GM23248 (cell line): Measurements from ENCODE around the gene CKS1B.

ENCODE experiments used
- EZH2 ChIP-seq: fragments of 200-600 bp; sonication (generic); IDR thresholded peaks from 2 replicates; pipeline ENCODE4 v1.6.1; 2018; ENCODE audit warnings: antibody characterized with exemption, mild to moderate bottlenecking; ENCODE audit not compliant: insufficient read depth, poor library complexity, severe bottlenecking
- EZH2phosphoT487 ChIP-seq: fragments of 200-600 bp; sonication (generic); IDR thresholded peaks from 2 replicates; pipeline ENCODE4 v1.6.1; 2018; ENCODE audit warnings: antibody characterized with exemption, moderate library complexity, mild to moderate bottlenecking, low read depth; ENCODE audit not compliant: insufficient read depth

- TF ChIP-seq EZH2, result no peak
- TF ChIP-seq EZH2phosphoT487, result no peak
These were observed 41.2 kb downstream of the CKS1B start for GRCh38 chr1:155015527-155016230.
